Activated T-helper 17 cell treated with anti-CD3 and anti-CD28 coated beads, Interleukin-2, amount 50 U/mL, for 72 hours (primary cell): Measurements from ENCODE around the gene RPGR. TPM values are rescaled to one million over a fixed set of nuclear protein-coding genes. Genes with fewer than 3 reads are reported as not detected.

Experiments used
- total RNA-seq, 2 donors: library from RNA; stranded (reverse); gene quantifications; one replicate each; pipeline ENCODE4 v1.2.3, GENCODE V29; 2022

The RPGR gene
- total RNA-seq, 2 donors from 2014 or later: 3.5 to 7.5 TPM

Other genes starting within 250 kb of the RPGR start
- 1 to 10 TPM in 1 of 2 donors, under 1 TPM in 1; 0.65 to 1.4 TPM for gene SRPX, start 106.6 kb downstream of the RPGR start, total RNA-seq
- gene OTC, start 25.1 kb upstream of the RPGR start, total RNA-seq: under 1 TPM in 1 of 2 donors, not detected in 1; 0.21 TPM
- gene TSPAN7, start 234.0 kb upstream of the RPGR start, total RNA-seq: 1 to 10 TPM in 1 of 2 donors, under 1 TPM in 1; 0.78 to 1.2 TPM